GM12801 (cell line): ENCODE measurements around the gene INPPL1.

ENCODE experiments used
- CTCF ChIP-seq: IDR thresholded peaks from one replicate; pipeline ENCODE4 v1.5.1; 2011; ENCODE audit warnings: control low read depth; ENCODE audit not compliant: insufficient read length; ENCODE audit errors: extremely low read depth

The INPPL1 gene

GRCh38 chr11:72232260-72233055 lies 7.9 kb downstream of the INPPL1 start:
- no peak for TF ChIP-seq CTCF

DNA sequence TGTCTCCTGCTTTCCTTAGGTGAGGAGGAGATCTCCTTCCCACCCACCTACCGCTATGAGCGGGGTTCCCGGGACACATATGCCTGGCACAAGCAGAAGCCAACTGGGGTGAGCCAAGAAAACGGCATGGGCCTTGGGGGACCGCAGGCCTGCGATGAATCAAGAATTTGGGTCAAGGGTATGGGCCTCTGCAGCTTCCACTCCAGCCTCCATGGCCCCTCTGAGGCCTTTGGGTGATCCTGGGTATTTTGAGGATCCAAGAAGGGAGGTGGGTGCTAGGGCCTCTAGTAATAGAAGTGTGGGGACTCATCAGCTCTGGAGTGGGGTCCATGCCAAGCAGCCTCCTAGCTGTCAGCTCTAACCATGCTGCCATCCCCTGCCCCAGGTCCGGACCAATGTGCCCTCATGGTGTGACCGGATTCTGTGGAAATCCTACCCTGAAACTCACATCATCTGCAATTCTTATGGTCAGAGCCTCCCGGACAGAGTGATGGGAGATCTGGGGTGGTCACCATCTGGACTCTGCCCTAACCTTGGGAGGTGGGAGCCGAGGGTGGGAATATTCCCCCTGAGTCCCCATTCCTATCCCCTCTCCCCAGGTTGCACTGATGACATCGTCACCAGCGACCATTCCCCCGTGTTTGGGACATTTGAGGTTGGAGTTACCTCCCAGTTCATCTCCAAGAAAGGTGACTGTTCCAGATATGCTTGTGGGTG lies 8.6 kb downstream of the INPPL1 start:
- TF ChIP-seq CTCF, result no peak

GRCh38 chr11:72233773-72234513 lies 9.4 kb downstream of the INPPL1 start:
- no peak for TF ChIP-seq CTCF

GRCh38 chr11:72234514-72234830 lies 9.9 kb downstream of the INPPL1 start:
- no peak for TF ChIP-seq CTCF

DNA sequence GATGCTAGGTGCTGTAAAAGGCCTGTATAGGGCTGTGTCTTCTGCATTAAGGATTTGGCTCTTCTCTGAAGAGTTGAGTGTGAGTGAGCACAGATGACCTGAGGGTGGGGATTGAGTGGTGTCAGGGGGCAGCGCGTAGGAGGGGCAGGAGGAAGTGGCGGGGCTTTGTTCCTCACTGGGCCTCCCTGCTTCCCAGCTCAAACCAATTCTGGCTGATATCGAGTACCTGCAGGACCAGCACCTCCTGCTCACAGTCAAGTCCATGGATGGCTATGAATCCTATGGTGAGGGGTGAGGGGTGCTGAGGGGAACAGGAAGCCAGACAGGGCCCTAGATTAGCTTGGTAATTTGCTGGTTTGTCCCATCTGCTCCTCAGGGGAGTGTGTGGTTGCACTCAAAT lies 10.4 kb downstream of the INPPL1 start:
- no peak for TF ChIP-seq CTCF

DNA sequence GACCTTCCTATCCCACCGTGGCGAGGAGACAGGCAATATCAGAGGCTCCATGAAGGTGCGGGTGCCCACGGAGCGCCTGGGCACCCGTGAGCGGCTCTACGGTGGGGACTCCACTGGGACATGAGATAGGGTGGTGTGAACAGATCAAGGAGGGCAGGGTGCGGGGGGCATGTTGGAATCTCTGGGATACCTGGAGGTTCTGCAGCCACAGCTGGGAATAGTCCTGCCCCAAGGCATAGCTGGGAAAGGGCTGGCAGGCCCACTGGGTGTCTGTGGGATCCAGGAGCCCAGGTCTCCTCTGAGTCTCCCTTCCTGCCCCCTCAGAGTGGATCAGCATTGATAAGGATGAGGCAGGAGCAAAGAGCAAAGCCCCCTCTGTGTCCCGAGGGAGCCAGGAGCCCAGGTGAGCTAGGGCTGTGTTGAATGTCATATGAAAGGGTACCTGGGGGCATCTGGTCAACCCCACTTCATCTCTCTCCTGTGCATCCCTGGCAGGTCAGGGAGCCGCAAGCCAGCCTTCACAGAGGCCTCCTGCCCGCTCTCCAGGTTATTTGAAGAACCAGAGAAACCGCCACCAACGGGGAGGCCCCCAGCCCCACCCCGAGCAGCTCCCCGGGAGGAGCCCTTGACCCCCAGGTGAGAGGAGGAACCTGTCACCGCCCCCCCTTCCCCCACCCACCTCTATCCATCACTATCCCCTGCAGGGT lies 10.9 kb downstream of the INPPL1 start:
- no peak for TF ChIP-seq CTCF
